ENCODE results near the gene GOLGA6B.
A peak's percentile ranks its signal among the peaks of the same experiment; 100 is the strongest.
"Not testable (repeated sequence)": the region's sequence is repeated elsewhere in the genome, so short reads cannot be mapped to it uniquely, and the experiment has no call there.

The GOLGA6B gene

GRCh38 chr15:72654397-72654796 is at the start of gene GOLGA6B:
Gene GOLGA6B, plus strand, starts transcription at chr15:72654697. Its CDS starts 41 bp downstream, at chr15:72654738.
- DNase-seq (ENCODE audit: low read depth), result not testable (repeated sequence)

GRCh38 chr15:72604794-72605193 is 49.7 kb upstream of the GOLGA6B start:
- no peak for DNase-seq (ENCODE audit: low read depth)

- not testable (repeated sequence) for DNase-seq (ENCODE audit: low read depth)
Observed at GRCh38 chr15:72608084-72608483, 46.4 kb upstream of the GOLGA6B start.

GRCh38 chr15:72609862-72610261 is 44.6 kb upstream of the GOLGA6B start:
- no peak for DNase-seq (ENCODE audit: low read depth)

GRCh38 chr15:72612324-72612723 is 42.2 kb upstream of the GOLGA6B start:
- not testable (repeated sequence) for DNase-seq (ENCODE audit: low read depth)

- no peak for DNase-seq (ENCODE audit: low read depth)
Observed at GRCh38 chr15:72614810-72615532, 39.5 kb upstream of the GOLGA6B start.

GRCh38 chr15:72615533-72616233 is 38.8 kb upstream of the GOLGA6B start:
- not testable (repeated sequence) for DNase-seq (ENCODE audit: low read depth)

GRCh38 chr15:72616491-72617210 is 37.8 kb upstream of the GOLGA6B start:
- DNase-seq (ENCODE audit: low read depth), result no peak

GRCh38 chr15:72623854-72624253 is 30.6 kb upstream of the GOLGA6B start:
- not testable (repeated sequence) for DNase-seq (ENCODE audit: low read depth)

GRCh38 chr15:72626153-72626552 is 28.3 kb upstream of the GOLGA6B start:
- not testable (repeated sequence) for DNase-seq (ENCODE audit: low read depth)

- not testable (repeated sequence) for DNase-seq (ENCODE audit: low read depth)
Observed at GRCh38 chr15:72628249-72629067, 26.0 kb upstream of the GOLGA6B start.

- DNase-seq (ENCODE audit: low read depth), result not testable (repeated sequence)
Observed at GRCh38 chr15:72629068-72629570, 25.4 kb upstream of the GOLGA6B start.

- peak; percentile 62 for DNase-seq (ENCODE audit: low read depth)
Observed at GRCh38 chr15:72636519-72637282, 17.8 kb upstream of the GOLGA6B start.

GRCh38 chr15:72639759-72640483 is 14.6 kb upstream of the GOLGA6B start:
- DNase-seq (ENCODE audit: low read depth), result not testable (repeated sequence)

GRCh38 chr15:72642271-72642670 is 12.2 kb upstream of the GOLGA6B start:
- not testable (repeated sequence) for DNase-seq (ENCODE audit: low read depth)

- not testable (repeated sequence) for DNase-seq (ENCODE audit: low read depth)
Observed at GRCh38 chr15:72648631-72649253, 5.8 kb upstream of the GOLGA6B start.

GRCh38 chr15:72656014-72656413 is 1.5 kb downstream of the GOLGA6B start:
- not testable (repeated sequence) for DNase-seq (ENCODE audit: low read depth)

GRCh38 chr15:72661081-72661480 is 6.6 kb downstream of the GOLGA6B start:
- not testable (repeated sequence) for DNase-seq (ENCODE audit: low read depth)

- not testable (repeated sequence) for DNase-seq (ENCODE audit: low read depth)
Observed at GRCh38 chr15:72663931-72664330, 9.4 kb downstream of the GOLGA6B start.

All from stromal cell of bone marrow (primary cell).